T-helper 1 cell treated with Interleukin-12 subunit alpha and Interleukin-12 subunit beta and Interleukin-4 antibody, amounts not matched to agents 30 μg/mL and 1 μg/mL, for 36 hours (primary cell): ENCODE data around the gene CYP24A1.

Source experiments
- H3K27ac Mint-ChIP-seq: one replicate; pipeline ENCODE4 v1.8.0; 2021; ENCODE audit warnings: mild to moderate bottlenecking, mixed read lengths
- H3K27me3 Mint-ChIP-seq: one replicate; pipeline ENCODE4 v1.8.0; 2021; ENCODE audit warnings: low read depth, mixed read lengths
- H3K36me3 Mint-ChIP-seq: one replicate; pipeline ENCODE4 v1.8.0; 2021; ENCODE audit warnings: low read depth, mixed read lengths
- H3K4me1 Mint-ChIP-seq: one replicate; pipeline ENCODE4 v1.8.0; 2021; ENCODE audit warnings: low read depth, mixed read lengths
- H3K4me3 Mint-ChIP-seq: one replicate; pipeline ENCODE4 v1.8.0; 2021; ENCODE audit warnings: mild to moderate bottlenecking, moderate library complexity, mixed read lengths
- H3K9me3 Mint-ChIP-seq: one replicate; pipeline ENCODE4 v1.8.0; 2021; ENCODE audit warnings: mixed read lengths

CYP24A1 gene

DNA sequence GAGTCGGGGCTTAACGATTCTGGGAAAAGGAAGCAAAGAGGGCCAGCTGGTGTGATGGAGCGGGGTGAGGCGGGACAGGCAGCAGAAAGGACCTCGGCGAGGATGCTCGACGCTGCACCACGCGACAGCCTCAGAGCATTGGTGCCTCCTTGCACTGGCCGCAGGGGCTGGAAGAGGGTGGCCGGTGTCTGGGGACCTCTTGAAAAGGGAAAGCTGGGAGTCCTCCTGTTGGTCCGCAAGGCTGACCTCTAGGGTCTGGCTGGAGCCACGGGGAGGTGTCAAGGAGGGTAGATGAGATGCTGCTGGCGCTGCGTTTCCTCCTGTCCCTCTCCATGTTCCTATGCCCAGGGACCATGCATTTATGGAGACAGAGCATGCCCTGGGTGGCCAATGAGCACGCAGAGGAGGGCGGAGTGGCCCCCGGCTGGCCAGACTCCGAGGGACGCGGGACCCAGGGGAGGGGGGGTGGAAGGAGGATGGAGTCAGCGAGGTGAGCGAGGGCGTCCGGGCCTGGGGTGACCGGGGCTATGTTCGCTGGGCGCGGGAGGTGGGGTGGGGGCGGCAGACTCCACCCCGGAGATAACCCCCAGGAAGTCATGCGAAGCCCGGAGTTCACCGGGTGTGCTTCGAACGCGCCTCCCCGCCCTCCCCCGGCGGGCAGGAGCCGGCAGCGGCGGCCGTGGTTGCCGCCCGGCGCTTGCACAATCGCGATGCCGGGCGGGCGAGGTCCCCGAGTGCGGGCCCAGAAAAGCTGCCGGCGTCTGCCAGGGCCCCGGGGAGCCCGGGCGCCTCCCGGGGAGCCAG lies at the start of gene CYP24A1:
TSS of gene CYP24A1 (minus strand) at position 334 of the 804 bp plus-strand sequence. CDS start 407 bp downstream, outside the sequence.
- Mint-ChIP-seq H3K27me3 (peaks cover 69% of the 10 kb centered on the region), H3K4me3 (peak within 1 kb of the TSS; percentile 51), H3K4me1 (peaks cover 14% of the 10 kb centered on the region), H3K36me3 (no peaks in the 10 kb centered on the region), H3K27ac (no peak within 1 kb of the TSS), H3K9me3 (no peaks in the 10 kb centered on the region)

DNA sequence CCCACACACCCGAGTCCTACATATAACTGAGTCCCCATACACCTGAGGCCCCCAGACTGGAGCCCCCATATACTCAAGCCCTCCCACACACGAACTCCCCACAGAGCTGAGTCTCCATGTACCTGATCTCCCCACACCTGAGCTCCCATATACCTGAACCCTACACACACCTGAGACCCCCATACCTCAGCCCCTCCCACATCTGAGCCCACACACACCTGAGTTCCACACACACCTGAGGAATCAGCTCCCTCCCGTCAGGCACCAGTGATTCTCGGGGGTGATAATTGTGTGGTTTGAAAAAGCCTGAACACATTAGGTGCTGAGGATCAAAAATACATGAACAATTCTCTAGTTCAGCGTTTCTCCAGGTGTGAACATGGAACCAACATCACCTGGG lies 49.5 kb upstream of the CYP24A1 start:
- Mint-ChIP-seq H3K36me3 (no peaks in the 10 kb centered on the region), H3K27me3 (no peaks in the 10 kb centered on the region), H3K4me1 (peaks cover 16% of the 10 kb centered on the region), H3K9me3 (peaks cover 11% of the 10 kb centered on the region), H3K27ac (no peak overlapping the region), H3K4me3 (no peak overlapping the region)

DNA sequence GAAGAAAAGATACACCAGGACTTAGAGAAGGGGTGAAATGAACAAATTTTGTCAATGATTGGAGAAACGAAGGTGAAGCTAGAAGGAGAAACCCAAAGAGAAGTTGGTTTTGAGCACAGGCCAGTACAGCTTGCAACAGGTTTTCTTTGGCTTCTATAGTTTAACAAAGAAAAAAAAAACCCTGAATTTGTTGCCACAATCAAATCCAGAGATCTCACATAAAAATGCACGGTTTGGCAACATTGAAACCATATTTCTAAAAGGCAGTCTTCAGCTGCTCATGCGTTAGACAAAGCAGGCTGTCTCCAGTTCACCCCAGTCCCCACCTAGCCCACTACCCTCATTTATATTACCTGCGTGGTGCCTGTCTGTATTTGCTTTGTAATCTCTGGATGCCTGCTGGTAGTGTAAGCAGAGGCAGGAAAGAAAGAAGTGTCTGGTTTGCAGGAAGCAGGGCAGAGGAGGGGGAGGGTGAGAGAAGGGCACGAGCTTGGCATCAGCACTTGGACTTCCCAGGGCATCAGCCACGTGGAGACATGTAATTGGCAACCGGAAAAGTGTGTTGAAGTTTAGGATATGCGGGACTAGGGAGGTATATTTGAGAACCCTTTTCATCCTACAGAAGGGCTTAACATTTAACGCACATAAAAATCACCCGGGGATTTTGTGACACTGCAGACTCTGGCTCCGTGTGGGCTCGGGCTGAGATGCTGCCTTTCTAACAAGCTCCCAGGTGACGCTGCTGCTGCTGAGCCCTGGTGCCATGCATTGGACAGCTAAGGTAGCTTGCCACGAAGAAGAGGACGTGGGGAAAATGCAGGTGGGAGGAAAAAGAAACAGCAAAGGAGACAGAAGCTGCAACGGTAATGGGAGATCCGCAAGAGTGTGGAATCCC lies 48.5 kb upstream of the CYP24A1 start:
- Mint-ChIP-seq H3K4me3 (no peak overlapping the region), H3K9me3 (peaks cover 3% of the 10 kb centered on the region), H3K36me3 (peaks cover 3% of the 10 kb centered on the region), H3K27ac (peak overlapping the region; percentile 77), H3K27me3 (no peaks in the 10 kb centered on the region), H3K4me1 (peaks cover 15% of the 10 kb centered on the region)

DNA sequence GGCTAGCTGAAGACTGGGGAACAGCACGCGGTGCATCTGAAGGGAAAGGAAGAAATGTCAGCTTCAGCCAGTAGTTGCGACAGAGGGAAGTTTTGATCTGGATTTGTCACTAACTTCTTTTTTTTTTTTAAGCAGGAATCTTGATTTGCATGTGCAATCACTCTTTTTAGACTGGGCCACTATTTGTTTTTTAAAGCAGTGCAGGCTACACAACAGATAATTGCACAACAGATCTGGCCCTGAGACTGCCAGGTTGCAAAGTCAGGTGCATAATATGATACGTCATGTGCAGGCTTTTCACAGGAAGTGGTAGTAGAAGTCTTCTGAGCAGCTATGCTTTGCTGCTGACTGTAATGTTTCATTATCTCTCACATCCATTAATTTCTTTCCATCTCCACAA lies 47.6 kb upstream of the CYP24A1 start:
- Mint-ChIP-seq H3K4me3 (no peak overlapping the region), H3K27ac (peak overlapping the region; percentile 77), H3K4me1 (peaks cover 14% of the 10 kb centered on the region), H3K36me3 (peaks cover 8% of the 10 kb centered on the region), H3K9me3 (no peaks in the 10 kb centered on the region), H3K27me3 (no peaks in the 10 kb centered on the region)

DNA sequence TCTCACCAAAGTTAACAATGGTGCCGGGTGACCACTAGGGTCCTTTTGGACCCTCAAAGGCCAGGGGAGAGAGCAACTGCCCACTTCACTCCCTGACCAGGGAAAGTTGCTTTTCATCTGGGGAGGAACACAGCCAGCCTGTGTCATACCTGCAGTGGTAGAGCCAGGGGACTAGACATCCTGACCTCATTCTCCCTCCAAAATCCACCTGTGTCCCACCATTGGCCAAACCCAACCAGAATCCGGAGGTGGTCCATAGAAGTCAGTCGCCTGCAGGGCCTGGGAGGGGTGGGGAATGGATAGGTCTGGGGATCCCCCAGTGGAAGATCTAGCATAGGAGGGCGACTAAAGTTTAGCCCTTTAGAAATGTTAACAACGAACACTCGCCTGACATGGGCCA lies 46.9 kb upstream of the CYP24A1 start:
- Mint-ChIP-seq H3K4me1 (peaks cover 14% of the 10 kb centered on the region), H3K4me3 (no peak overlapping the region), H3K36me3 (peaks cover 14% of the 10 kb centered on the region), H3K9me3 (no peaks in the 10 kb centered on the region), H3K27ac (no peak overlapping the region), H3K27me3 (no peaks in the 10 kb centered on the region)

DNA sequence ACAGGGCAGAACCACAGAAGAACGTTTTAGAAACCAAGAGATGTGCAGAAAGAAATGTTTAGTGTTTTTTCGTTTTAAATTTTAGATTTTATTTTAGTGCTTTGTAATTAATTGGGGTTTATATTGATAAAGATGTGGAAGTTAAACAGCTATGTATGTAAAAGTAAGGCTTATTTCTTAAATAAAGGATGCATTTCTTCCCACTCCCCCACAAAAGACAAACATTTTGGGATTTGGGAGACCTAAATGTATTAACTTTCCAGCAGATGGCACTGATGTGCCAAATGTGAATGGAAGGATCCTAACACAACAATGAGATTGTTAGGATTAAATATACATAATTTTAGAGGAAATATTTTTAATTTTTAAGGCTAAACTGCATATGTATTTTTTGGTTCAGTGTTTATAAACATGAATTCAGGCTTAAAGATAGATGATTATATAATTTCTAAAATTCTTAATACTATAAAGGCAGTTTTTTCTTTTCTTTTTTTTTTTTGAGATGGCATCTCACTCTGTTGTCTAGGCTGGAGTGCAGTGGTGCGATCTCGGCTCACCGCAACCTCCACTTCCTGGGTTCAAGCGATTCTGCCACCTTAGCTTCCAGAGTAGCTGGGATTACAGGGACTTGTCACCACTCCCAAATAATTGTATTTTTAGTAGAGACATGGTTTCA lies 46.1 kb upstream of the CYP24A1 start:
- Mint-ChIP-seq H3K27ac (no peak overlapping the region), H3K4me1 (peaks cover 14% of the 10 kb centered on the region), H3K4me3 (no peak overlapping the region), H3K27me3 (no peaks in the 10 kb centered on the region), H3K36me3 (peaks cover 17% of the 10 kb centered on the region), H3K9me3 (no peaks in the 10 kb centered on the region)

DNA sequence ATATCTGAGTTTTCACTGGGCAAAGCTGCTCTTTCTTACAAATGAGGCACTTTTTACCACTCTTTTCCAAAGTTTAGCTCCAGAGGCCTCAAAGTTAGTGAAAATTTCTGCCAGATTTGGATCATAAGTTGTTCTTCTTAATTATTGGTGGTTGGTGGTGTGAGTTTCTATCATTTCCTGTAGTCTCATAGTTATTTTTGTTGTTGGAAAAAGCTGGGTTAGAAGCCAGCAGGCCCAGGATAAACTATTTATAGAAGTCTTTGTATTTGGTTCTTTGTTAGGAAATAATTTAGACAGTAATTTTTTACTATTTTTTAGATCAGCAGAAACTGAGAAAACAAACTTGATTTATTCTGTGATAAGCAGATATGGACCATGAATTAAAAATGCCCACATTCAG lies 44.7 kb upstream of the CYP24A1 start:
- Mint-ChIP-seq H3K36me3 (peaks cover 19% of the 10 kb centered on the region), H3K27ac (no peak overlapping the region), H3K9me3 (no peaks in the 10 kb centered on the region), H3K4me3 (no peak overlapping the region), H3K27me3 (no peaks in the 10 kb centered on the region), H3K4me1 (peaks cover 14% of the 10 kb centered on the region)

DNA sequence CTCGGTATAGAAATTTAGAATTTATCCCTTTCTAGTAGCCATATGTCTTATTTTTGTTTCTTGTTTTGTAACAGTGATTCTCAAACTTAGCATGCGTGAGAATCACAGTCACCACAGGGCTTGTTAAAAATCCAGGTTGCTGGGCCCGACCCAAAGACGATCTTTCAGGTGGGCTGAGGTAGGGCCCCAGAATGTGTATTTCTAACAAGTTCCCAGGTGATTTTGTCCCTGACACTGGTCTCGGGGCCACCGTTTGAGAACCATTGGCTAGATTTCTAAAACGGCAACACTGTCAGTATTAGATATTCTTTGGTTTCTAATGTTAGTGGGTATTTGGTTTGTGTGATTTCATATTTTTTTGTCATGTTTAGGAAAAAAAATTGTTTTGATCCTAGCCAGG lies 44.0 kb upstream of the CYP24A1 start:
- Mint-ChIP-seq H3K9me3 (no peaks in the 10 kb centered on the region), H3K4me3 (no peak overlapping the region), H3K27ac (no peak overlapping the region), H3K4me1 (peaks cover 14% of the 10 kb centered on the region), H3K27me3 (no peaks in the 10 kb centered on the region), H3K36me3 (peaks cover 19% of the 10 kb centered on the region)

DNA sequence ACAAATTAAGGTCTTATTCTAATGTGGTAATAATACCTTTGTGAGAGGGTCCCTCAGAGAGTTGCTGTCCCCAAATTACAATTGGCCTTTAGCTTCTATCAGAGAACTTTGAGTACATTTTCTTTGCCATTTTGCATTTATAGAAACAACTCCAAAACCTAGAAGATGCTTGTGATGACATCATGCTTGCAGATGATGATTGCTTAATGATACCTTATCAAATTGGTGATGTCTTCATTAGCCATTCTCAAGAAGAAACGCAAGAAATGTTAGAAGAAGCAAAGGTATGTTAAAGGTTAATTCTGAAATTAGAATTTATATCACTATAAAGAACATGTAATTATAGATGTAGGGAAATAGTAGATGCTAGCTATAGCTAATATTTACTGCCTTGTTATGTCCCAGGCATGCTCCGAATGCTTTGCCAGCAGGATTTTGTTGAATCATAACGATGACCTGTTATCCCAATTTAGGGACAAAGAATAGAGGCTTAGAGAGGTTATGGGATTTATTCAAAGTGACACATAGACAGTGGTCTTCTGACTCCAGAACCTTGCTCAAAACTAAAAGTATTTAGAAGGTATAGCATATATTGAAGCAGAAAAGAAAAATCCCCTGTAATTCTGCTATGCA lies 41.5 kb upstream of the CYP24A1 start:
- Mint-ChIP-seq H3K27ac (no peak overlapping the region), H3K4me1 (peaks cover 5% of the 10 kb centered on the region), H3K9me3 (no peaks in the 10 kb centered on the region), H3K36me3 (peaks cover 19% of the 10 kb centered on the region), H3K27me3 (no peaks in the 10 kb centered on the region), H3K4me3 (no peak overlapping the region)

DNA sequence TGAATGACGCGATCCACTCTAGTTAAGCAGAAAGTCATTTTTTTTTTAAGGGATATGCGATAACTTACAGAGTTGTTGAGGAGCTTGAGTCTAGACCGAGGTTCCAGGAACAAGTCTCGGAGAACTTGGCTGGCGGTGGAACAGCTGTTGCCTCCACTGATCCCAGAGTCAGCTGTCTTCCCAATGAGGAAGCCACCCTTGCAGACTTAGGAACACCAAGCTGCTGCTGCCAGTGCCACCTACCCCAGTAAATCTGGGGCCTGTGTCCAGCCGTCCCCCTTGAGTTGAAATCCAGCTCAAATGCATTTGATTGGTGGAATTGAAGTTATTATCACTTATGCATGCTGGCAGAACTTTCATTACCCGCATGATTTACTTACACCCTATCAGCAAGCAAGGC lies 40.8 kb upstream of the CYP24A1 start:
- no peaks in the 10 kb centered on the region for H3K9me3 Mint-ChIP-seq
- H3K27ac Mint-ChIP-seq: no peak overlapping the region
- H3K4me1 Mint-ChIP-seq: peaks cover 12% of the 10 kb centered on the region
- H3K4me3 Mint-ChIP-seq: no peak overlapping the region
- H3K36me3 Mint-ChIP-seq: peaks cover 21% of the 10 kb centered on the region
- H3K27me3 Mint-ChIP-seq: no peaks in the 10 kb centered on the region

DNA sequence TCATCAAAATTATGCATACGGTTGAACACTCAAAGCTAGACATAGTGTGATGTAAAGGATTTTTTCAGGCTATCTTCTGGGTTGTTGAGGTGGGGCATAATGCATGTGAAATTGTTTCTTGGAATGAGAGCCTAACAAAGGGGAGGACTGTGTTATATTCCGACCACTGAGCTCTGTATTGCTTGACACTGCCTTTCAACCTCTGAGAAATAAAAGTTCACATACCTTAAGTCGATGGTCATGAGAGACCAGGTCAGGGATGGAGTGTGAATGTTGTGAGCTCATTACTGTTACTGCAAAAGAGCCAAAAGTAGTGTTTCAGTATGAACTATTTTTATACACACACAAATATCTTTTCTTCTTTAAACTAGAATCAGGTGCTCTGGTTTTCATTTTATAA lies 39.1 kb upstream of the CYP24A1 start:
- H3K27ac Mint-ChIP-seq: no peak overlapping the region
- H3K9me3 Mint-ChIP-seq: no peaks in the 10 kb centered on the region
- peaks cover 21% of the 10 kb centered on the region for H3K4me1 Mint-ChIP-seq
- peaks cover 20% of the 10 kb centered on the region for H3K36me3 Mint-ChIP-seq
- no peak overlapping the region for H3K4me3 Mint-ChIP-seq
- no peaks in the 10 kb centered on the region for H3K27me3 Mint-ChIP-seq

DNA sequence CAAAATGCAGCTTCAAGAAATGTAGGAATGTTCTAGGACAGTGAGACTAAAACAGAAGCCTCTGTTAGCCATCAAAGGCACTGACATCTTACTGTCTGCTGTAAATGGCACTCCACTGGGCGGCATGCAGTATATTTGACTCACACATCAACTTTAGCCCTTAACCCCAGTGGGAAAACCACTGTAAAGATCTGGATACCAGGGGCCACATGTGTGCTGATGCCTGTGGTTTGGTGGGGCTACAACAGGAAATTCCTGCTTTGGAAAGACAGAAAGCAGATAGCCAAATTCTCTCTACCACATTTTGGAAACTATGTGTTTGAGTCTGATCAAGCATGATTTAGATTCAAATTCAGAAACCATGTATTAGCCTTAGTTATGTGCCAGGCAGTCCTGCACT lies 38.4 kb upstream of the CYP24A1 start:
- Mint-ChIP-seq H3K9me3 (no peaks in the 10 kb centered on the region), H3K36me3 (peaks cover 18% of the 10 kb centered on the region), H3K4me1 (peaks cover 21% of the 10 kb centered on the region), H3K27me3 (no peaks in the 10 kb centered on the region), H3K4me3 (no peak overlapping the region), H3K27ac (no peak overlapping the region)

DNA sequence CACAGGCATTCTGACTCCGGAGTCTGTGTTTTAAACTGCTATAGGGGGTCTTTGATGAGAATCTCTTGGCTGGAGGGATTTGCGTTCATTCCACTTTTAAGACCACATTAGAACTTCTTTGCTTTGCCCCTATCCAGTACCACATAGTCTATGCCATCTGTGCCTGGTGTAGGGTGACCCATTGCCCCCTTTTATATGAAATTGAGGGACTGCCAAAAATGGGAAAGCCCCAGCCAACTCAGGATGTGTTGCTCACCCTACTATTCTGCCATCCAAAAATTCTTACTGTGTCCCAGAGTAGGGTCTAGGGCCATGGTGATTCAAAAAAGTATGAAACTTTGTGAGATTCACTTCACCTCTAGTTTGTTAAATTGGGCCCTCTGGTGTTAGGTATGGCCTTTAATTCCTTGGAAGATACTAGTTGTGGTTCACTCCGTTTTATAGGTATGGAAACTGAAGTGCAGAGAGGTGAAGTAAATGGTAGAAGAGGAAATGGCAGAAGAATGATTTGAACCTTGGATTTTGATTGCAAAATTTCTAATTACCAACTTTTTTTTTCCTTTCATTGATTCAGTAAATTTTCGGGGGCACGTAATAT lies 35.5 kb upstream of the CYP24A1 start:
- Mint-ChIP-seq H3K27me3 (no peaks in the 10 kb centered on the region), H3K4me3 (peak overlapping the region; percentile 85), H3K36me3 (peaks cover 2% of the 10 kb centered on the region), H3K27ac (no peak overlapping the region), H3K4me1 (peaks cover 23% of the 10 kb centered on the region), H3K9me3 (no peaks in the 10 kb centered on the region)
